ENCODE results near the gene CHAD.

DNA sequence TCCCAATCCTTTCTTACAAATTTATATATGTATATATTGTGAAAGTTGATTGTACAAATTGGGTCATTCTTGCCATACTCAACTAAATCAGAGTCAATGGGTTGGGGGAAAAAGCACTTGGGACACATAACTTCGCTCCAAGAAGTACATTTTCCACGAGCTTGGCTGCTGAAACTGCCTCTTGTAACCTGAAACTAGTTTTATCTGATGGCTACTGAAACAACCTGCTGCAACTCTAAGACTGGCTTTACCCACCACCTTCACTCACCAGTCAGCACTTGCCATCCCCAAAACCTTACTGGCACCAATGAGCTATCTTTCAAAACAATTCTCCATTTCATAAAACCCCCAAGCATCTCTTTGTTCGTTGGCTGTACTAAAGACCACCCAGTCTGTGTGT is 25.1 kb upstream of the CHAD start:
- TF ChIP-seq CREB1 (IDR thresholded peaks at IDR 0.05; ENCODE audit: low read depth) = no peak
- TF ChIP-seq, protein P1, sequence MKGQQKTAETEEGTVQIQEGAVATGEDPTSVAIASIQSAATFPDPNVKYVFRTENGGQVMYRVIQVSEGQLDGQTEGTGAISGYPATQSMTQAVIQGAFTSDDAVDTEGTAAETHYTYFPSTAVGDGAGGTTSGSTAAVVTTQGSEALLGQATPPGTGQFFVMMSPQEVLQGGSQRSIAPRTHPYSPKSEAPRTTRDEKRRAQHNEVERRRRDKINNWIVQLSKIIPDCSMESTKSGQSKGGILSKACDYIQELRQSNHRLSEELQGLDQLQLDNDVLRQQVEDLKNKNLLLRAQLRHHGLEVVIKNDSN (IDR thresholded peaks at IDR 0.05) = no peak
- no peak for TF ChIP-seq FOXM1 (IDR thresholded peaks at IDR 0.05; ENCODE audit: borderline replicate concordance, low read depth)
- no peak for TF ChIP-seq EP300 (IDR thresholded peaks at IDR 0.05; ENCODE audit: borderline replicate concordance)
- no peak for TF ChIP-seq NFIC (IDR thresholded peaks at IDR 0.05)
- no peak for TF ChIP-seq REST (IDR thresholded peaks at IDR 0.05; ENCODE audit: low read depth)
- no peak for TF ChIP-seq TEAD4 (IDR thresholded peaks at IDR 0.05)
- TF ChIP-seq, protein P2, sequence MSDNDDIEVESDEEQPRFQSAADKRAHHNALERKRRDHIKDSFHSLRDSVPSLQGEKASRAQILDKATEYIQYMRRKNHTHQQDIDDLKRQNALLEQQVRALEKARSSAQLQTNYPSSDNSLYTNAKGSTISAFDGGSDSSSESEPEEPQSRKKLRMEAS (IDR thresholded peaks at IDR 0.05) = no peak
- TF ChIP-seq YY1 (IDR thresholded peaks at IDR 0.05; ENCODE audit: low read depth) = no peak
- TF ChIP-seq TCF12 (IDR thresholded peaks at IDR 0.05; ENCODE audit: low read depth) = no peak
- TF ChIP-seq RAD21 (IDR thresholded peaks at IDR 0.05; ENCODE audit: low read depth) = no peak
- no peak for TF ChIP-seq TAF1 (IDR thresholded peaks at IDR 0.05; ENCODE audit: low read depth)
- no peak for TF ChIP-seq EGR1 (IDR thresholded peaks at IDR 0.05)
- no peak for TF ChIP-seq CEBPB (IDR thresholded peaks at IDR 0.05)
